ENCODE results near the gene CLEC11A.

- TF ChIP-seq, protein P1, sequence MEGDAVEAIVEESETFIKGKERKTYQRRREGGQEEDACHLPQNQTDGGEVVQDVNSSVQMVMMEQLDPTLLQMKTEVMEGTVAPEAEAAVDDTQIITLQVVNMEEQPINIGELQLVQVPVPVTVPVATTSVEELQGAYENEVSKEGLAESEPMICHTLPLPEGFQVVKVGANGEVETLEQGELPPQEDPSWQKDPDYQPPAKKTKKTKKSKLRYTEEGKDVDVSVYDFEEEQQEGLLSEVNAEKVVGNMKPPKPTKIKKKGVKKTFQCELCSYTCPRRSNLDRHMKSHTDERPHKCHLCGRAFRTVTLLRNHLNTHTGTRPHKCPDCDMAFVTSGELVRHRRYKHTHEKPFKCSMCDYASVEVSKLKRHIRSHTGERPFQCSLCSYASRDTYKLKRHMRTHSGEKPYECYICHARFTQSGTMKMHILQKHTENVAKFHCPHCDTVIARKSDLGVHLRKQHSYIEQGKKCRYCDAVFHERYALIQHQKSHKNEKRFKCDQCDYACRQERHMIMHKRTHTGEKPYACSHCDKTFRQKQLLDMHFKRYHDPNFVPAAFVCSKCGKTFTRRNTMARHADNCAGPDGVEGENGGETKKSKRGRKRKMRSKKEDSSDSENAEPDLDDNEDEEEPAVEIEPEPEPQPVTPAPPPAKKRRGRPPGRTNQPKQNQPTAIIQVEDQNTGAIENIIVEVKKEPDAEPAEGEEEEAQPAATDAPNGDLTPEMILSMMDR (IDR thresholded peaks at IDR 0.05) = no peak
- no peak for TF ChIP-seq POLR2A (IDR thresholded peaks at IDR 0.05)
These were observed 19.0 kb upstream of the CLEC11A start for GRCh38 chr19:50703915-50704796.

Data from right lobe of liver (tissue), 4 donors.